Cerebellar cortex (tissue), 1 donor: ENCODE results near the gene PACS1.
"Not testable (repeated sequence)": the region's sequence is repeated elsewhere in the genome, so short reads cannot be mapped to it uniquely, and the experiment has no call there.

ENCODE experiments used
- DNase-seq: peaks from one replicate; pipeline ENCODE4 v3.0.0-alpha.2; 2015; ENCODE audit warnings: low spot score

The PACS1 gene

GRCh38 chr11:66076561-66076960 is 6.5 kb downstream of the PACS1 start:
- DNase-seq: no peak

- DNase-seq: no peak
Measured at GRCh38 chr11:66077927-66078326, 7.9 kb downstream of the PACS1 start.

DNA sequence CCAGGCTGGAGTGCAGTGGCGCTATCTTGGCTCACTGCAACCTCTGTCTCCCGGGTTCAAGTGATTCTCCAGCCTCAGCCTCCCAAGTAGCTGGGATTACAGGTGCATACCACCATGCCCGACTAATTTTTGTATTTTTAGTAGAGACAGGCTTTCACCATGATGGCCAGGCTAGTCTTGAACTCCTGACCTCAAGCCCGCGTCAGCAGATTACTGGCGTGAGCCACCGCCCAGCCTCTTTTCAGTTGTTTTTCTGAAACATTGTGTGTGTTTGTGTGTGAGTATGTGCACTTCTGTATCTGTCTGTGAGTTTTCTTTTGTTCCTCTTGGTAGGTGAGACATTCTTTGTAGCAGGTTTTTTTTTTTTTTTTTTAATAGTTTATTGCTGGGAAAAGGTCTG is 8.9 kb downstream of the PACS1 start:
- not testable (repeated sequence) for DNase-seq

DNA sequence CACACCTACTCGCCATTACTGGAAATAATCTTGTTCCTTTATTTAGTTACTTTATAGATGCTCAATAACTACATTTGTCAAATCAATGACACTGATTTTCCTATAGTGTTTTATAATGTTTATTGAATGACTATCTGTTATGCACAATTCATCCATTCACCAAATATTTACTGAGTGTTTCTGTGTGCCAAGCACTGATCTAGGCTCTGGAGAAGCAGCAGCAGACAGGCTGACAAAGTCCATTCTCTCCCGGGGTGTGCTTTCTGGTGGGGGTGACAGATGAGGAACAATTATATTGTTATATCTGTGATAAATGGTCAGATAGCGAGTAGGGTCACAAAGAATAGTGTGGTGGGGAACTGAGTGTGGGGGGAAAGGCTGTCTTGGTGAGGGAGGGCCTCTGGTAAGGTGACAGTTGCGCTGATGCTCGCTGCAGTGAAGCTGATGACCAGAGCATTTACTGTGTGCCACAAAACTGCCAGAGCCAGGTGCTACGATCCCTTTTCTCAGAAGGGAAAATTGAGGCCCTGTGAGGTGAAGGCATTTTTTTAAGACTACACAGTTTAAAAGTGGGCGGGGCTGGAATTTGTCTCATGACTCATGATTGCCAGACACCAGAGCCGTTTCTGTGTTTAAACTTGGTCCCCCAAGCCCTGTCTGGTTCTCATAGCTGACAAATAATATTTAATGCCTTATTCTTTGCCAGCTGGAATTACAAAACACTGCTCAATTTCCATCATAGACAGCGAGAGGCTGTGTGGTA is 10.2 kb downstream of the PACS1 start:
- no peak for DNase-seq

GRCh38 chr11:66081505-66081904 is 11.4 kb downstream of the PACS1 start:
- peak; percentile 79 for DNase-seq

DNA sequence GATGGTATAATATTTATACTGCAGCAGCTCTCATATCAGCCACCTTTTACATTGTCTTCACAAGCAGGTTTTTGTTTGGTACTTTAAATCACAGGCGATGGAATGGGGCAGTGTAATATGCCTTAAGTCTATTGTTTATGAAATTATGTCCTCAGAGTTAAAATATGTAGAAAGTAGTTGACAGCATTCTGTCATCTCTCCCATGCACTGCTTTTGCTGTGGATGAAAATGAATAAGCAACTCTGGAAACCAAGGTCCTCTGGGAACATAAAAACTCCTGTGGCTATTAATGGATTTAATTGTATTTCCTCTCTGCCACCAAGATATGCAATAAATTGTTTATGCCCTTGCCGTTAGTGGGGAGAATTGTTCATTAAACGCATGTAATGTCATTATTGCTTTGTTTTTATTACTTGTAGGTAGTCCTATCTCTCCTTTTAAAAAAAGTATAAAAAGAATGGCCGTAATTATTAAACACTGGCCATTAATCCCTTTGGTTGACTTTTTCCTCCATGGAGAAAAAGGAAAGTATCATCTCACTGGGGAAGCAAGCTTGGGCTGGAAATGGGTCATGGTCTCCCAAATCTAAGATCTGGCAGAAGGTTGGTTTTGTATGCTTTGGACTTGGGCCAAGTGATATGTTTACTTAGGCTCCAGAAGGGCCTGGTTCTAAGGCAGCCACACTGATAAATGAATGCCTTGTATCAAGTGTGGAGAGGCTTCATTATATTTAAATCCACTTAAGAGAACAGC is 13.1 kb downstream of the PACS1 start:
- peak; percentile 56 for DNase-seq

DNA sequence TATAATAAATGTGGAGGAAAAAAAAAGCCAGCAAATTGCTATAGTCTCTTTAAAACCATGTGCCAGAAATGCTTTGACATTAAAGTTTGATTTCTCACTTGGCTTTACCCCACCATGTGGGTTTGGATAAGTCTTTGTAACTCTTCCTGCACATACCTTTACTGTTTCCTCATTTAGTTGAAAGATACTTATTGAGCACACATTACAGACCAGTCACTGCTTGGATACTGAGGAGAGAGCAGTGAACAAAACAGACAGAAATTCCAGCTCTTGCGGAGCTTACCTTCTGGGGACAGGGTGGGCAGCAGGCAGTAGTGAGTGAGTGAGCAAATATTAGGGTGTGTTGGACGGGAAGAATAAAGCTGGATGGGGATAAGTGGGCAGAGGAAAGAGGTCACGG is 13.7 kb downstream of the PACS1 start:
- peak; percentile 30 for DNase-seq

DNA sequence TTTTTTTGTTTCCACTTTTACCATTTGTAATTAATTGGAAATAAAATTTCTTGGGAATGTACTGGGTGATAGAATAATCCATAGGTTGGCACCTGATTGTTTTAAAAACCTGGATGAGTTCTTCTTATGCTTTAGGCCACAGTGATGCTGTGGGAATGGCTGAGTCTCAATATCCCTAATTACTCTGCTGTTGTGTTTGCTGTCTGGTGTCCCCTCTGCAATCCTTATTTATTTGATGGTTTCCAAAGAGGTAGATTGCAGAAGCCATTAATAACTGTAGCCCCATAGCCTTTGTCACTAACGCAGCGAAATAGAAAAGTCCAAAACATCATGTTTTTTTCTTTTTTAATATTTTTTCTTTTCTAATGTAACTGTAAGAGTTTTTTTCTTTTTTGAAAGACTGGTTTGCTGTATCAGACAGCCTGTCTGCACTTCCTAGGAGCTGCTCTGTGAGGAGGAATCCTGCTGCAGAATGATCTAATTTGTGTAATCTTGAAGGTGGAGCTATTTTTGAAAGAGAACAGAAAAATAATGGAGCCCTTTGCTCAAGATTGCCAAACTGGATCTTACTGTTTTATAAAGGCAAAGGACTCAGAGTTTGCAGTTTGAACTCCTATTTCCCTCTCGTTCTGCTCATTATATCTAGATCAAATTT is 14.9 kb downstream of the PACS1 start:
- peak; percentile 48 for DNase-seq

DNA sequence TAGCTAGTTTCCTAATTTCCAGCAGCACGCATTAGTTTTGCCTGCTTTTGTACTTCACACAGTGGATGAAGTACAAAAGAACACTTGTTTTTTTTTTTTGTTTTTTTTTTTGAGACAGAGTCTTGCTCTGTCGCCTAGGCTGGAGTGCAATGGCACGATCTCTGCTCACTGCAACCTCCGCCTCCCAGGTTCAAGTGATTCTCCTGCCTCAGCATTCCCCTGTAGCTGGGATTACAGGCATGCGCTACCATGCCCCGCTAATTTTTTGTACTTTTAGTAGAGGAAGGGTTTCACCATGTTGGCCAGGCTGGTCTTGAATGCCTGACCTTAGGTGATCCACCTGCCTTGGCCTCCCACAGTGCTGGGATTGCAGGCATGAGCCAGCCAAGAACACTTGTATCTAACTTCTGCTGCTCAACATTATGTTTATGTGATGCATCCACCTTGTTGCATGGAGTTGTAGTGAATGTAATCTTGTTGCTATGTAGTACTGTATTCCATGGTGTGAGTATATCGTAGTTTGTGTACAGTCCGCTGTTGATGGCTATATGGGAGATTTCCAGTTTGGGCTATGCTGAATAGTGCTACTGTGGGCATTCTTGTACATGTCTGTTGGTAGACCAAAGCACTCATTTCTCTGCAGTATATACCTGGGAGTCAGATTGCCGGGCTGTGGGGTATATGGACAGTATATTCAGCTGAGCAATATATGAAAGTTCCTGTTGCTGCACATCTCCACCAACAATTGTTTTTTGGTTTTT is 17.3 kb downstream of the PACS1 start:
- no peak for DNase-seq

- no peak for DNase-seq
Measured at GRCh38 chr11:66089067-66089466, 19.0 kb downstream of the PACS1 start.

DNA sequence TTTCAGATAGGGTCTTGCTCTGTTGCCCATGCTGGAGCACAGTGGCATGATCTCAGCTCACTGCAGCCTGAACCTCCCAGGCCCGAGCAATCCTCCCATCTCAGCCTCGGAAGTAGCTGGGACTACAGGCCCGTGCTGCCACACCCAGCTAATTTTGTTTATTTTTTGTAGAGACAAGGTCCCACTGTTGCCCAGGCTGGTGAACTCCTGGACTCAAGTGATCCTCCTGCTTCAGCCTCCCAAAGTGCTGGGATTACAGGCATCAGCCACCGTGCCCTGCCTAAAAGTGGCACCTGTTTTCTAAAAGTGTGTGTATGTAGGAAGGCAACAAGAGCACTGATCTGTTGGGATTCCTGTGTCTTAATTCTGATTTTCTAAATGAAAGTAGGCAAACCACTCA is 20.2 kb downstream of the PACS1 start:
- DNase-seq: no peak

DNA sequence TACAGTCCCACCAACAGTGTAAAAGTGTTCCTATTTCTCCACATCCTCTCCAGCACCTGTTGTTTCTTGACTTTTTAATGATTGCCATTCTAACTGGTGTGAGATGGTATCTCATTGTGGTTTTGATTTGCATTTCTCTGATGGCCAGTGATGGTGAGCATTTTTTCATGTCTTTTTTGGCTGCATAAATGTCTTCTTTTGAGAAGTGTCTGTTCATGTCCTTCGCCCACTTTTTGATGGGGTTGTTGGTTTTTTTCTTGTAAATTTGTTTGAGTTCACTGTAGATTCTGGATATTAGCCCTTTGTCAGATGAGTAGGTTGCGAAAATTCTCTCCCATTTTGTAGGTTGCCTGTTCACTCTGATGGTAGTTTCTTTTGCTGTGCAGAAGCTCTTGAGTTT is 22.1 kb downstream of the PACS1 start:
- DNase-seq: not testable (repeated sequence)

GRCh38 chr11:66099746-66100145 is 29.7 kb downstream of the PACS1 start:
- DNase-seq: not testable (repeated sequence)

GRCh38 chr11:66100272-66101065 is 30.4 kb downstream of the PACS1 start:
- peak; percentile 88 for DNase-seq

DNA sequence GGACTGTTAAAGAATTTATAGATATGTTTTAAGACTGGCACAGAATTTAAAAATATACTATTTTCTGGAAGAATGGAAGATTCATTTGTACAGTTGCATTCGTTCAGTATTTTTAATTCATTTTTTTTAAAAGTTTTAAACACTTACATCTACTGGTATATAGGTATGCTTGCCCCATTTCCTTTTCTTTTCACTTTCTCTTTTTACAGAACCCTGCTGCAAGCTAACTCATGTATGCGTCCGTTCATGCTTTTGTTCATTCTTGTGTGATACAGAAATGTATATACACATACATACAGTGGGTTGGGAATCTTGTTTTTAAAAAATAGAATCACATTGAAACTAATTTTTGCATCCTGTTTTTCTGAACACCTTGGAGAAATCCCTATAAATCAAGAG is 31.0 kb downstream of the PACS1 start:
- no peak for DNase-seq

GRCh38 chr11:66104057-66104638 is 34.1 kb downstream of the PACS1 start:
- DNase-seq: no peak

GRCh38 chr11:66106786-66107599 is 36.9 kb downstream of the PACS1 start:
- no peak for DNase-seq

- DNase-seq: no peak
Measured at GRCh38 chr11:66107600-66108510, 37.8 kb downstream of the PACS1 start.

GRCh38 chr11:66109294-66109693 is 39.2 kb downstream of the PACS1 start:
- DNase-seq: no peak
